H1 (cell line): ENCODE data around the gene TMEM222. TPM values are rescaled to one million over a fixed set of nuclear protein-coding genes. Genes with fewer than 3 reads are reported as not detected.

Experiments
- CTCF ChIA-PET: fragments of 300-600 bp; sonication (Branson Sonifier 250); formaldehyde crosslinking; loops from one replicate; lab custom pipeline; 2021; ENCODE audit not compliant: partially characterized antibody; lab: Charles Lee
- POLR2A ChIA-PET: fragments of 300-600 bp; sonication (Branson Sonifier 250); formaldehyde crosslinking; loops from one replicate; lab custom pipeline; 2021; ENCODE audit warnings: inconsistent platforms; ENCODE audit not compliant: partially characterized antibody; lab: Charles Lee
- DNase-seq, 2 experiments: peaks; one replicate each; pipeline versions ENCODE4 v3.0.0 to v3.0.0-alpha.2; 2010 to 2022; ENCODE audit warnings: low spot score in 2 of 2, low read depth in 1 of 2, mixed read lengths in 1 of 2
- FAIRE-seq: peaks from 2 replicates; lab custom pipeline; 2011; peaks lifted over from hg19 to GRCh38; lab: Jason Lieb, UNC
- H2AFZ ChIP-seq: 2 replicates; pipeline ENCODE4 v1.8.1; 2012; ENCODE audit warnings: low read length, inconsistent platforms
- H2AK5ac ChIP-seq: 2 replicates; pipeline ENCODE4 v1.6.1; 2013; ENCODE audit warnings: low read depth, low read length
- H2BK120ac ChIP-seq: replicated peaks from 2 replicates; pipeline ENCODE3; 2013; ENCODE audit warnings: low read depth, low read length, inconsistent platforms
- H2BK12ac ChIP-seq: 2 replicates; pipeline ENCODE4 v1.6.1; 2013; ENCODE audit warnings: low read depth, low read length
- H2BK15ac ChIP-seq: 2 replicates; pipeline ENCODE4 v1.6.1; 2013; ENCODE audit warnings: low read length
- H2BK20ac ChIP-seq: 2 replicates; pipeline ENCODE4 v1.6.1; 2013; ENCODE audit warnings: low read length
- H2BK5ac ChIP-seq: 2 replicates; pipeline ENCODE4 v1.6.1; 2013; ENCODE audit warnings: low read depth, low read length
- H3K14ac ChIP-seq: 2 replicates; pipeline ENCODE4 v1.6.1; 2013; ENCODE audit warnings: inconsistent platforms; ENCODE audit not compliant: insufficient read length
- H3K18ac ChIP-seq: 2 replicates; pipeline ENCODE4 v1.6.1; 2013; ENCODE audit warnings: low read length; ENCODE audit errors: extremely low read depth
- H3K23ac ChIP-seq: 2 replicates; pipeline ENCODE4 v1.6.1; 2013; ENCODE audit warnings: inconsistent platforms; ENCODE audit not compliant: insufficient read length
- H3K23me2 ChIP-seq: 2 replicates; pipeline ENCODE4 v1.6.1; 2013; ENCODE audit warnings: low read depth, low read length
- H3K27ac ChIP-seq: 2 replicates; pipeline ENCODE4 v1.6.1; 2011; ENCODE audit warnings: low read depth, low read length, inconsistent platforms
- H3K27me3 ChIP-seq, 4 experiments: replicated peaks in 1 of 4; 1 replicate in 1 of 4; 2 replicates in 3 of 4; pipeline versions ENCODE4 v1.6.1 to v1.8.1; 2011 to 2013; ENCODE audit warnings: low read length in 3 of 4, mild to moderate bottlenecking in 3 of 4, inconsistent platforms in 2 of 4, mixed read lengths in 2 of 4, moderate library complexity in 1 of 4; ENCODE audit not compliant: control insufficient read depth in 3 of 4, insufficient read depth in 3 of 4; ENCODE audit errors: extremely low read depth in 1 of 4
- H3K36me3 ChIP-seq, 4 experiments: 2 replicates each; pipeline versions ENCODE4 v1.6.1 to v1.8.1; 2011 to 2013; ENCODE audit warnings: mild to moderate bottlenecking in 4 of 4, low read length in 3 of 4, moderate library complexity in 2 of 4, control low read depth in 1 of 4, inconsistent platforms in 1 of 4; ENCODE audit not compliant: insufficient read depth in 4 of 4, control insufficient read depth in 2 of 4
- H3K4ac ChIP-seq: replicated peaks from 2 replicates; pipeline ENCODE3; 2013; ENCODE audit warnings: low read length, low read depth, mixed read lengths, inconsistent platforms; ENCODE audit not compliant: insufficient read length
- H3K4me1 ChIP-seq, 4 experiments: replicated peaks in 1 of 4; 1 replicate in 1 of 4; 2 replicates in 3 of 4; pipeline versions ENCODE4 v1.6.1 to v1.8.1; 2011 to 2013; ENCODE audit warnings: low read length in 3 of 4, inconsistent platforms in 2 of 4, mixed read lengths in 1 of 4; ENCODE audit not compliant: insufficient read depth in 4 of 4, control insufficient read depth in 3 of 4
- H3K4me2 ChIP-seq, 2 experiments: 2 replicates each; pipeline versions ENCODE4 v1.6.1 to v1.8.1; 2011 to 2013; ENCODE audit warnings: low read depth in 2 of 2, low read length in 2 of 2, control low read depth in 1 of 2, inconsistent platforms in 1 of 2, mild to moderate bottlenecking in 1 of 2; ENCODE audit not compliant: insufficient read depth in 1 of 2
- H3K4me3 ChIP-seq, 4 experiments: fragments of 200-600, 300-600 bp in 1 of 4; sonication (generic), shearing (Covaris generic), sonication (Bioruptor Twin) in 1 of 4; 2 replicates each; pipeline versions ENCODE4 v1.5.1 to v1.8.1; 2011 to 2016; ENCODE audit warnings: low read length in 4 of 4, low read depth in 3 of 4, control low read depth in 2 of 4, inconsistent platforms in 2 of 4, mild to moderate bottlenecking in 2 of 4, mixed read lengths in 1 of 4, moderate library complexity in 1 of 4; ENCODE audit not compliant: insufficient read depth in 2 of 4; ENCODE audit errors: extremely low read depth in 1 of 4
- H3K56ac ChIP-seq: replicated peaks from 2 replicates; pipeline ENCODE3; 2013; ENCODE audit warnings: low read depth, mild to moderate bottlenecking, mixed read lengths, low read length, inconsistent platforms; ENCODE audit not compliant: insufficient read length
- H3K79me1 ChIP-seq: 2 replicates; pipeline ENCODE4 v1.6.1; 2013; ENCODE audit warnings: low read depth, low read length, control low read depth
- H3K79me2 ChIP-seq, 2 experiments: 2 replicates each; pipeline versions ENCODE4 v1.6.1 to v1.8.1; 2012 to 2013; ENCODE audit warnings: low read length in 2 of 2, mild to moderate bottlenecking in 2 of 2, inconsistent platforms in 1 of 2; ENCODE audit not compliant: insufficient read depth in 2 of 2, control insufficient read depth in 1 of 2
- H3K9ac ChIP-seq, 4 experiments: replicated peaks in 1 of 4; 1 replicate in 1 of 4; 2 replicates in 3 of 4; pipeline versions ENCODE4 v1.6.1 to v1.8.1; 2011 to 2013; ENCODE audit warnings: low read depth in 3 of 4, low read length in 3 of 4, control low read depth in 2 of 4, mild to moderate bottlenecking in 2 of 4, moderate library complexity in 2 of 4, inconsistent platforms in 1 of 4; ENCODE audit errors: extremely low read depth in 1 of 4
- H3K9me3 ChIP-seq, 2 experiments: 2 replicates each; pipeline versions ENCODE4 v1.6.1 to v1.8.1; 2012 to 2013; ENCODE audit warnings: mild to moderate bottlenecking in 2 of 2, moderate library complexity in 2 of 2, control low read depth in 1 of 2, inconsistent platforms in 1 of 2, low read depth in 1 of 2, low read length in 1 of 2, mixed read lengths in 1 of 2; ENCODE audit not compliant: insufficient read depth in 2 of 2
- H4K20me1 ChIP-seq, 2 experiments: replicated peaks in 1 of 2; 2 replicates each; pipeline versions ENCODE3 to v1.8.1; 2011 to 2013; ENCODE audit warnings: inconsistent platforms in 2 of 2, low read length in 2 of 2, mild to moderate bottlenecking in 1 of 2; ENCODE audit not compliant: insufficient read depth in 2 of 2, control insufficient read depth in 1 of 2
- H4K5ac ChIP-seq: 2 replicates; pipeline ENCODE4 v1.6.1; 2013; ENCODE audit warnings: low read length, low read depth, mixed read lengths, inconsistent platforms; ENCODE audit not compliant: insufficient read length
- H4K8ac ChIP-seq: 2 replicates; pipeline ENCODE4 v1.8.0; 2013; ENCODE audit warnings: mild to moderate bottlenecking, moderate library complexity, low read length, inconsistent platforms; ENCODE audit not compliant: insufficient read depth; ENCODE audit errors: extremely low read depth
- H4K91ac ChIP-seq: replicated peaks from 2 replicates; pipeline ENCODE3; 2013; ENCODE audit warnings: low read length, mixed read lengths, inconsistent platforms; ENCODE audit not compliant: insufficient read length
- EGR1 ChIP-seq: IDR thresholded peaks from 2 replicates; pipeline ENCODE4 v1.6.1; 2011; ENCODE audit warnings: low read depth, low read length, borderline replicate concordance
- EP300 ChIP-seq, 2 experiments: IDR thresholded peaks; 1 replicate in 1 of 2; 2 replicates in 1 of 2; pipeline ENCODE4 v1.6.1; 2011 to 2012; ENCODE audit warnings: low read depth in 2 of 2, low read length in 2 of 2, mild to moderate bottlenecking in 2 of 2, borderline replicate concordance in 1 of 2, inconsistent platforms in 1 of 2, moderate library complexity in 1 of 2
- HDAC2 ChIP-seq, 2 experiments: fragments of 300-600 bp in 1 of 2; sonication (generic) in 1 of 2; IDR thresholded peaks; 2 replicates each; pipeline ENCODE4 v1.6.1; 2011 to 2012; ENCODE audit warnings: low read depth in 2 of 2, low read length in 2 of 2, mild to moderate bottlenecking in 2 of 2, moderate library complexity in 2 of 2, borderline replicate concordance in 1 of 2, inconsistent platforms in 1 of 2
- JUN ChIP-seq: IDR thresholded peaks from 2 replicates; pipeline ENCODE4 v1.6.1; 2011; ENCODE audit warnings: low read depth, mild to moderate bottlenecking, improper control_type of control experiment, low read length
- KDM5A ChIP-seq: fragments of 200-600 bp; IDR thresholded peaks from 2 replicates; pipeline ENCODE4 v1.7.1; 2012; ENCODE audit warnings: mild to moderate bottlenecking, low read length, inconsistent platforms, mixed read lengths
- RBBP5 ChIP-seq: IDR thresholded peaks from 2 replicates; pipeline ENCODE4 v1.7.1; 2012; ENCODE audit warnings: low read depth, mild to moderate bottlenecking, inconsistent platforms, low read length, moderate library complexity, borderline replicate concordance
- RNF2 ChIP-seq: fragments of 200-900, 300-1000 bp; sonication (generic); IDR thresholded peaks from 2 replicates; pipeline ENCODE4 v1.7.1; 2016; ENCODE audit warnings: borderline replicate concordance, low read depth, mild to moderate bottlenecking, antibody characterized with exemption, low read length; ENCODE audit not compliant: poor library complexity, severe bottlenecking; ENCODE audit errors: missing control alignments
- WGBS, 2 experiments: shearing (Covaris generic) in 1 of 2; methylation state at CpG; one replicate each; pipeline versions ENCODE4 v1.1.6 to v1.1.7; 2013 to 2015; ENCODE audit warnings: low lambda C conversion rate in 2 of 2, mixed read lengths in 2 of 2, inconsistent platforms in 1 of 2, low coverage in 1 of 2, missing lambda C conversion rate in 1 of 2; ENCODE audit not compliant: insufficient replicate concordance in 2 of 2, insufficient coverage in 1 of 2, insufficient read length in 1 of 2; ENCODE audit errors: extremely low coverage in 1 of 2, missing lambda C conversion rate in 1 of 2; 5-methylcytosine and 5-hydroxymethylcytosine counted together
- polyA plus RNA-seq, 7 experiments: library from polyadenylated mRNA; depleted of rRNA in 3 of 7; stranded (reverse) in 5 of 7; unstranded in 2 of 7; fragments of >200 nt in 5 of 7; fragments of 200-250 nt in 2 of 7; gene quantifications; 1 replicate in 5 of 7; 2 replicates in 1 of 7; 4 replicates in 1 of 7; pipeline versions ENCODE4 v1.2.1 to v1.2.3, GENCODE V29; 2011 to 2013; ENCODE audit warnings: missing spikeins in 2 of 7, mixed read lengths in 2 of 7
- total RNA-seq: library from RNA; stranded (reverse); fragmentation: NEBNext Ultra II Directional; extraction: Animal tissue kit (Norgen Biotek cat#: 25700); gene quantifications from 2 replicates; pipeline ENCODE4 v1.2.1, GENCODE V29; 2021

TMEM222 gene
- total and polyA plus RNA-seq, 2 of the 8 experiments (the other 6 are each of a cell fraction or from before 2014, with no cell fraction given) = 27.0 to 51.8 TPM

- 0 out of 2 replicates have a peak overlapping the region, but pooled peaks have one; percentile 4 for H4K8ac ChIP-seq
- H3K27me3 ChIP-seq = peaks cover 0 to 17% (median 10%) of the 10 kb centered on the region in 4 experiments; a peak in 6 of 7 replicates
- 94% methylated on average over 13 of the region's 13 CpGs; no CpG with 5 or more reads in 1 of the 2 experiments for WGBS, 2 experiments
- peak overlapping the region; percentile 69 for H3K4ac ChIP-seq
- H2BK5ac ChIP-seq = no peak overlapping the region
- H3K79me1 ChIP-seq = no peaks in the 10 kb centered on the region
- H3K4me2 ChIP-seq = no peak overlapping the region
- H3K9me3 ChIP-seq = no peaks in the 10 kb centered on the region
- no peak overlapping the region for H3K23ac ChIP-seq
- peaks cover 25% of the 10 kb centered on the region for H3K23me2 ChIP-seq
- no peak overlapping the region for H2BK15ac ChIP-seq
- no peak overlapping the region for H2AFZ ChIP-seq
- H3K4me3 ChIP-seq = no peak overlapping the region
- no peak overlapping the region; the same call in 1 of the 2 replicates for H2BK12ac ChIP-seq
- peaks cover 0 to 7% of the 10 kb centered on the region in 2 experiments for H4K20me1 ChIP-seq
- POLR2A ChIA-PET = interaction anchor here (0.6 to 10.9 kb wide), 5 partner anchors 9 to 46 kb away, joined by 3 to 101 read pairs (median 5); partner anchors contain the start of genes MAP3K6 and SYTL1
- no peak overlapping the region for H3K56ac ChIP-seq
- CTCF ChIA-PET = interaction anchor here (1.1 to 28.8 kb wide), 12 partner anchors 8 to 251 kb away, joined by 3 to 625 read pairs (median 36); partner anchors contain the start of genes CD164L2, FCN3, GPR3 and MAP3K6
- no peak for DNase-seq
- H4K5ac ChIP-seq = no peak overlapping the region
- H2BK120ac ChIP-seq = no peak overlapping the region
- no peak overlapping the region for H3K9ac ChIP-seq
- H4K91ac ChIP-seq = no peak overlapping the region
- H3K18ac ChIP-seq = no peak overlapping the region
- H3K14ac ChIP-seq = no peak overlapping the region
- H3K36me3 ChIP-seq = no peaks in the 10 kb centered on the region
- no peaks in the 10 kb centered on the region for H3K79me2 ChIP-seq
- no peak overlapping the region for H2BK20ac ChIP-seq
- H3K27ac ChIP-seq = no peak overlapping the region
- TF ChIP-seq EGR1 (no peak), EP300 (IDR thresholded peaks at IDR 0.05; ENCODE audit: borderline replicate concordance in 1 of 2, low read depth in 2 of 2, low read length in 2 of 2) (no peak), RNF2 (no peak), HDAC2 (IDR thresholded peaks at IDR 0.05; ENCODE audit: borderline replicate concordance in 1 of 2, low read depth in 2 of 2, low read length in 2 of 2) (no peak), RBBP5 (no peak), KDM5A (no peak), JUN (no peak)
- TF ChIP-seq, all 59 proteins: peak for 0
- no peak overlapping the region for H2AK5ac ChIP-seq
- peaks cover 0 to 24% (median 9%) of the 10 kb centered on the region in 4 experiments; a peak in 6 of 7 replicates for H3K4me1 ChIP-seq
- no peak for FAIRE-seq
Observed at GRCh38 chr1:27353166-27353565, 31.2 kb downstream of the TMEM222 start.
